ENCODE results near the gene ARHGEF3.

Gene ARHGEF3

GRCh38 chr3:56833022-56833421, 31.3 kb upstream of the ARHGEF3 start:
- H3K4me1 ChIP-seq, result no peaks in the 10 kb centered on the region
- no peak for TF ChIP-seq CTCF (IDR thresholded peaks at IDR 0.05; ENCODE audit: low read depth, low read length)
- no peaks in the 10 kb centered on the region for H3K9me3 ChIP-seq
- H3K4me3 ChIP-seq (ENCODE audit: low read depth, low read length), result no peak overlapping the region
- H3K27me3 ChIP-seq, result no peaks in the 10 kb centered on the region
- DNase-seq, result no peak
- no peaks in the 10 kb centered on the region for H3K36me3 ChIP-seq

GRCh38 chr3:56831572-56831971, 29.8 kb upstream of the ARHGEF3 start:
- no peaks in the 10 kb centered on the region for H3K4me1 ChIP-seq

GRCh38 chr3:56830884-56831283, 29.1 kb upstream of the ARHGEF3 start:
- Histone ChIP-seq H3K27me3 (no peaks in the 10 kb centered on the region), H3K4me3 (ENCODE audit: low read depth, low read length) (no peak overlapping the region), H3K4me1 (no peaks in the 10 kb centered on the region), H3K36me3 (no peaks in the 10 kb centered on the region), H3K9me3 (no peaks in the 10 kb centered on the region)
- TF ChIP-seq CTCF (IDR thresholded peaks at IDR 0.05; ENCODE audit: low read depth, low read length), result no peak
- no peak for DNase-seq

More at GRCh38 chr3:56831572-56831971, 29.8 kb upstream of the ARHGEF3 start:
- no peak for TF ChIP-seq CTCF (IDR thresholded peaks at IDR 0.05; ENCODE audit: low read depth, low read length)
- Histone ChIP-seq H3K27me3 (no peaks in the 10 kb centered on the region), H3K36me3 (no peaks in the 10 kb centered on the region), H3K4me3 (ENCODE audit: low read depth, low read length) (no peak overlapping the region), H3K9me3 (no peaks in the 10 kb centered on the region)
- no peak for DNase-seq

GRCh38 chr3:56829533-56829932, 27.8 kb upstream of the ARHGEF3 start:
- DNase-seq, result no peak
- H3K36me3 ChIP-seq, result no peaks in the 10 kb centered on the region
- H3K27me3 ChIP-seq, result no peaks in the 10 kb centered on the region
- H3K9me3 ChIP-seq, result no peaks in the 10 kb centered on the region
- no peak for TF ChIP-seq CTCF (IDR thresholded peaks at IDR 0.05; ENCODE audit: low read depth, low read length)
- no peak overlapping the region for H3K4me3 ChIP-seq (ENCODE audit: low read depth, low read length)
- H3K4me1 ChIP-seq, result no peaks in the 10 kb centered on the region

GRCh38 chr3:56826831-56827722, 25.3 kb upstream of the ARHGEF3 start:
- Histone ChIP-seq H3K36me3 (no peaks in the 10 kb centered on the region), H3K27me3 (no peaks in the 10 kb centered on the region), H3K9me3 (no peaks in the 10 kb centered on the region), H3K4me3 (ENCODE audit: low read depth, low read length) (no peak overlapping the region), H3K4me1 (no peaks in the 10 kb centered on the region; the same call in 1 of the 2 replicates)
- DNase-seq, result no peak
- no peak for TF ChIP-seq CTCF (IDR thresholded peaks at IDR 0.05; ENCODE audit: low read depth, low read length)

Measured in BE2C (cell line).